ENCODE measurements around the gene TBX6.

The TBX6 gene

GRCh38 chr16:30085247-30085646, 6.5 kb downstream of the TBX6 start:
- H3K27ac ChIP-seq = no peak overlapping the region
- H3K9me3 ChIP-seq (ENCODE audit: low read depth, low read length) = no peaks in the 10 kb centered on the region
- TF ChIP-seq POLR2AphosphoS5 (IDR thresholded peaks at IDR 0.05; ENCODE audit: borderline replicate concordance, low read depth, low read length) = no peak
- TF ChIP-seq FOXP2 (optimal IDR thresholded peaks at IDR 0.05; ENCODE audit: control extremely low read depth, extremely low read length, insufficient read depth) = no peak
- no peak for DNase-seq (ENCODE audit: low read depth, low spot score)
- H3K36me3 ChIP-seq (ENCODE audit: insufficient read depth, low read length) = peaks cover 47% of the 10 kb centered on the region
- no peak overlapping the region for H3K4me3 ChIP-seq
- no peak overlapping the region for H3K9ac ChIP-seq (ENCODE audit: insufficient read length)

DNA sequence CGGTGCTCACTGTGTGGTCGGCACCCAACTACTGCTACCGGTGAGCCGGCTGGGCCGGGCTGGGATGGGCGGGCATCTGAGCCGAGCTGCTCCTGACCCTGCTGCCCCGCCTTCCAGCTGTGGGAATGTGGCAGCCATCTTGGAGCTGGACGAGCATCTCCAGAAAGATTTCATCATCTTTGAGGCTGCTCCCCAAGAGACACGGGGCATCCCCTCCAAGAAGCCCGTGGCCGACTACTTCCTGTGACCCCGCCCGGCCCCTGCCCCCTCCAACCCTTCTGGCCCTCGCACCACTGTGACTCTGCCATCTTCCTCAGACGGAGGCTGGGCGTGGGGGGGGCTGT, 6.9 kb downstream of the TBX6 start:
- TF ChIP-seq EZH2 (IDR thresholded peaks at IDR 0.05) (no peak), POLR2AphosphoS5 (IDR thresholded peaks at IDR 0.05; ENCODE audit: borderline replicate concordance, low read depth, low read length) (no peak), FOXP2 (optimal IDR thresholded peaks at IDR 0.05; ENCODE audit: control extremely low read depth, extremely low read length, insufficient read depth) (no peak)
- DNase-seq (ENCODE audit: low read depth, low spot score) = no peak
- no peak overlapping the region for H3K4me3 ChIP-seq
- H3K36me3 ChIP-seq (ENCODE audit: insufficient read depth, low read length) = peaks cover 51% of the 10 kb centered on the region
- no peak overlapping the region for H3K9ac ChIP-seq (ENCODE audit: insufficient read length)
- no peaks in the 10 kb centered on the region for H3K9me3 ChIP-seq (ENCODE audit: low read depth, low read length)
- H3K27ac ChIP-seq = no peak overlapping the region

GRCh38 chr16:30084096-30084815, 7.5 kb downstream of the TBX6 start:
- H3K27ac ChIP-seq = no peak overlapping the region
- no peak overlapping the region for H3K4me3 ChIP-seq
- peaks cover 56% of the 10 kb centered on the region for H3K36me3 ChIP-seq (ENCODE audit: insufficient read depth, low read length)
- no peak overlapping the region for H3K9ac ChIP-seq (ENCODE audit: insufficient read length)
- H3K9me3 ChIP-seq (ENCODE audit: low read depth, low read length) = no peaks in the 10 kb centered on the region
- no peak for DNase-seq (ENCODE audit: low read depth, low spot score)
- TF ChIP-seq FOXP2 (optimal IDR thresholded peaks at IDR 0.05; ENCODE audit: control extremely low read depth, extremely low read length, insufficient read depth) (no peak), POLR2AphosphoS5 (IDR thresholded peaks at IDR 0.05; ENCODE audit: borderline replicate concordance, low read depth, low read length) (no peak), EZH2 (IDR thresholded peaks at IDR 0.05) (no peak)

- DNase-seq (ENCODE audit: low read depth, low spot score) = no peak
- no peak overlapping the region for H3K4me3 ChIP-seq
- H3K9me3 ChIP-seq (ENCODE audit: low read depth, low read length) = no peaks in the 10 kb centered on the region
- H3K9ac ChIP-seq (ENCODE audit: insufficient read length) = no peak overlapping the region
- no peak overlapping the region for H3K27ac ChIP-seq
- no peak for TF ChIP-seq POLR2AphosphoS5 (IDR thresholded peaks at IDR 0.05; ENCODE audit: borderline replicate concordance, low read depth, low read length)
- peaks cover 62% of the 10 kb centered on the region for H3K36me3 ChIP-seq (ENCODE audit: insufficient read depth, low read length)
Observed at GRCh38 chr16:30083216-30084055, 8.3 kb downstream of the TBX6 start.

- Histone ChIP-seq H3K27ac (no peak overlapping the region), H3K4me3 (no peak overlapping the region), H3K9ac (ENCODE audit: insufficient read length) (no peak overlapping the region), H3K36me3 (ENCODE audit: insufficient read depth, low read length) (peaks cover 70% of the 10 kb centered on the region), H3K9me3 (ENCODE audit: low read depth, low read length) (no peaks in the 10 kb centered on the region)
- TF ChIP-seq POLR2AphosphoS5 (IDR thresholded peaks at IDR 0.05; ENCODE audit: borderline replicate concordance, low read depth, low read length) (no peak), EZH2 (IDR thresholded peaks at IDR 0.05) (no peak), FOXP2 (optimal IDR thresholded peaks at IDR 0.05; ENCODE audit: control extremely low read depth, extremely low read length, insufficient read depth) (no peak)
- DNase-seq (ENCODE audit: low read depth, low spot score) = no peak
Observed at GRCh38 chr16:30082545-30083090, 9.1 kb downstream of the TBX6 start.

DNA sequence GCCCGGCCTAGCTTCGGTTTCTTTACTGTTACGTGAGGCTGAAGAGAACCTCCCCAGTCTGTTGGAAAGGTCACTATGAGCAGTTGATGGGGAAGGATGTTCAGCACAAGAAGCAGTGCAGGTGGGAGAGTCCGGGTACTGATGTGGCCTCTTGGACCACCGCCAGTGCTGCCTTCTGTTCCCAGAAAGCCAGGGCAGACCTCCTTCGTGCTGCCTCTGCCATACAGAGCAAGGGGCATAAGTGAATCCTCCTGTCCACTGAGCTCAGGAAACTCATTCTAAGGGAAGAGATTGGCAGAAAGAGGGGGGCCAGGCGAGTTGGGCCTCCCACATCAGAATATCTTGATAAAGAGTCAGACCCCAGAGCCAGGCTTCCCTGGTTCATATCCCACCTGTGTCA, 12.2 kb downstream of the TBX6 start:
- Histone ChIP-seq H3K4me3 (no peak overlapping the region), H3K36me3 (ENCODE audit: insufficient read depth, low read length) (peaks cover 63% of the 10 kb centered on the region), H3K9ac (ENCODE audit: insufficient read length) (no peak overlapping the region), H3K9me3 (ENCODE audit: low read depth, low read length) (no peaks in the 10 kb centered on the region), H3K27ac (no peak overlapping the region)
- no peak for DNase-seq (ENCODE audit: low read depth, low spot score)
- no peak for TF ChIP-seq FOXP2 (optimal IDR thresholded peaks at IDR 0.05; ENCODE audit: control extremely low read depth, extremely low read length, insufficient read depth)
- no peak for TF ChIP-seq POLR2AphosphoS5 (IDR thresholded peaks at IDR 0.05; ENCODE audit: borderline replicate concordance, low read depth, low read length)
- no peak for TF ChIP-seq EZH2 (IDR thresholded peaks at IDR 0.05)

DNA sequence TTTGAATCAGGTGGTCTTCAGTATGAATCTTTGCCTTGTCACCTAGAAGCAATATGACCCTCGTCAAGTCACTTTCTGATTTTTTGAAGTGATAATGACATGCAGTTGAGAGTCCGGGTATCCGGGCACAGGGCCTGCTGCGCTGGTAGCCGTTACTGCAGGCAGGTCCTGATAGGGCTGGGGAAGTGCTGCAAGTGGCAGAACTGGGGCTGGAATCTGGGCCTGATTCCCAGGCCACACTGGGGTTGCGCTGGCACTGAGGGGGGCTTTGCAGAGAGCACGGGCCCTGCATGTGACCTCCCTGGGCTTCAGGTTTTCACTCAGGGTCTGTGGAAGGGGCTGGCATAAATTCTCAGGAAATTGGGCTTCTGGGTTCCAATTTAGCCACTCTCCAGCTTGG, 13.0 kb downstream of the TBX6 start:
- Histone ChIP-seq H3K4me3 (no peak overlapping the region), H3K9ac (ENCODE audit: insufficient read length) (no peak overlapping the region), H3K36me3 (ENCODE audit: insufficient read depth, low read length) (peaks cover 56% of the 10 kb centered on the region), H3K27ac (no peak overlapping the region), H3K9me3 (ENCODE audit: low read depth, low read length) (no peaks in the 10 kb centered on the region)
- no peak for DNase-seq (ENCODE audit: low read depth, low spot score)
- TF ChIP-seq FOXP2 (optimal IDR thresholded peaks at IDR 0.05; ENCODE audit: control extremely low read depth, extremely low read length, insufficient read depth) (no peak), POLR2AphosphoS5 (IDR thresholded peaks at IDR 0.05; ENCODE audit: borderline replicate concordance, low read depth, low read length) (no peak), EZH2 (IDR thresholded peaks at IDR 0.05) (no peak)

GRCh38 chr16:30077656-30078055, 14.1 kb downstream of the TBX6 start:
- Histone ChIP-seq H3K9me3 (ENCODE audit: low read depth, low read length) (no peaks in the 10 kb centered on the region), H3K9ac (ENCODE audit: insufficient read length) (no peak overlapping the region), H3K27ac (no peak overlapping the region), H3K36me3 (ENCODE audit: insufficient read depth, low read length) (peaks cover 45% of the 10 kb centered on the region), H3K4me3 (peak overlapping the region; percentile 79; the same call in 1 of the 2 replicates)
- no peak for DNase-seq (ENCODE audit: low read depth, low spot score)
- TF ChIP-seq POLR2AphosphoS5 (IDR thresholded peaks at IDR 0.05; ENCODE audit: borderline replicate concordance, low read depth, low read length) = no peak
- no peak for TF ChIP-seq EZH2 (IDR thresholded peaks at IDR 0.05)
- TF ChIP-seq FOXP2 (optimal IDR thresholded peaks at IDR 0.05; ENCODE audit: control extremely low read depth, extremely low read length, insufficient read depth) = no peak

All from SK-N-MC (cell line).